NCI-H1092 (cell line): ENCODE results near the gene PTPRG.

Experiments used
- DNase-seq: peaks from one replicate; lab custom pipeline; 2025; lab: John Stamatoyannopoulos, UW

Gene PTPRG

GRCh38 chr3:61961900-61962299, 400.5 kb downstream of the PTPRG start:
- DNase-seq, result no peak

GRCh38 chr3:61964566-61964965, 403.2 kb downstream of the PTPRG start:
- no peak for DNase-seq

- no peak for DNase-seq
Observed at GRCh38 chr3:61965770-61966131, 404.4 kb downstream of the PTPRG start.

- no peak for DNase-seq
Observed at GRCh38 chr3:61966200-61966599, 404.8 kb downstream of the PTPRG start.

- DNase-seq, result no peak
Observed at GRCh38 chr3:61967019-61967418, 405.6 kb downstream of the PTPRG start.

- no peak for DNase-seq
Observed at GRCh38 chr3:61967937-61968336, 406.6 kb downstream of the PTPRG start.

- DNase-seq, result no peak
Observed at GRCh38 chr3:61974662-61975061, 413.3 kb downstream of the PTPRG start.

GRCh38 chr3:61975199-61975598, 413.8 kb downstream of the PTPRG start:
- DNase-seq, result no peak

- DNase-seq, result no peak
Observed at GRCh38 chr3:61975936-61976335, 414.6 kb downstream of the PTPRG start.

- DNase-seq, result no peak
Observed at GRCh38 chr3:61978460-61979419, 417.4 kb downstream of the PTPRG start.

GRCh38 chr3:61979638-61980037, 418.3 kb downstream of the PTPRG start:
- DNase-seq, result no peak

- no peak for DNase-seq
Observed at GRCh38 chr3:61980041-61980440, 418.7 kb downstream of the PTPRG start.

- no peak for DNase-seq
Observed at GRCh38 chr3:61981060-61981459, 419.7 kb downstream of the PTPRG start.

- no peak for DNase-seq
Observed at GRCh38 chr3:61983479-61983878, 422.1 kb downstream of the PTPRG start.

- DNase-seq, result no peak
Observed at GRCh38 chr3:61985020-61985419, 423.6 kb downstream of the PTPRG start.

GRCh38 chr3:61986473-61986872, 425.1 kb downstream of the PTPRG start:
- DNase-seq, result no peak

- no peak for DNase-seq
Observed at GRCh38 chr3:61989681-61990080, 428.3 kb downstream of the PTPRG start.

GRCh38 chr3:61990327-61991027, 429.1 kb downstream of the PTPRG start:
- no peak for DNase-seq

GRCh38 chr3:61991706-61992105, 430.3 kb downstream of the PTPRG start:
- no peak for DNase-seq

- DNase-seq, result no peak
Observed at GRCh38 chr3:61996366-61996765, 435.0 kb downstream of the PTPRG start.

- DNase-seq, result no peak
Observed at GRCh38 chr3:61997101-61997500, 435.7 kb downstream of the PTPRG start.

- DNase-seq, result no peak
Observed at GRCh38 chr3:62003835-62004234, 442.5 kb downstream of the PTPRG start.

- DNase-seq, result no peak
Observed at GRCh38 chr3:62007036-62007435, 445.7 kb downstream of the PTPRG start.
